LNCaP clone FGC (cell line): ENCODE measurements around the gene SYDE2.
A peak's percentile ranks its signal among the peaks of the same experiment; 100 is the strongest.

ENCODE experiments used
- DNase-seq: peaks from one replicate; pipeline ENCODE4 v3.0.0-alpha.2; 2011; ENCODE audit warnings: low read depth
- H3K4me3 ChIP-seq: 2 replicates; pipeline ENCODE4 v1.5.1; 2011; ENCODE audit warnings: mild to moderate bottlenecking, low read depth, low read length, control low read depth
- TF ChIP-seq, protein P1 (sequence below): IDR thresholded peaks from 2 replicates; pipeline ENCODE4 v1.5.1; 2012; ENCODE audit warnings: mild to moderate bottlenecking; ENCODE audit not compliant: control insufficient read depth, insufficient read depth; ENCODE audit errors: extremely low read depth

SYDE2 gene

DNA sequence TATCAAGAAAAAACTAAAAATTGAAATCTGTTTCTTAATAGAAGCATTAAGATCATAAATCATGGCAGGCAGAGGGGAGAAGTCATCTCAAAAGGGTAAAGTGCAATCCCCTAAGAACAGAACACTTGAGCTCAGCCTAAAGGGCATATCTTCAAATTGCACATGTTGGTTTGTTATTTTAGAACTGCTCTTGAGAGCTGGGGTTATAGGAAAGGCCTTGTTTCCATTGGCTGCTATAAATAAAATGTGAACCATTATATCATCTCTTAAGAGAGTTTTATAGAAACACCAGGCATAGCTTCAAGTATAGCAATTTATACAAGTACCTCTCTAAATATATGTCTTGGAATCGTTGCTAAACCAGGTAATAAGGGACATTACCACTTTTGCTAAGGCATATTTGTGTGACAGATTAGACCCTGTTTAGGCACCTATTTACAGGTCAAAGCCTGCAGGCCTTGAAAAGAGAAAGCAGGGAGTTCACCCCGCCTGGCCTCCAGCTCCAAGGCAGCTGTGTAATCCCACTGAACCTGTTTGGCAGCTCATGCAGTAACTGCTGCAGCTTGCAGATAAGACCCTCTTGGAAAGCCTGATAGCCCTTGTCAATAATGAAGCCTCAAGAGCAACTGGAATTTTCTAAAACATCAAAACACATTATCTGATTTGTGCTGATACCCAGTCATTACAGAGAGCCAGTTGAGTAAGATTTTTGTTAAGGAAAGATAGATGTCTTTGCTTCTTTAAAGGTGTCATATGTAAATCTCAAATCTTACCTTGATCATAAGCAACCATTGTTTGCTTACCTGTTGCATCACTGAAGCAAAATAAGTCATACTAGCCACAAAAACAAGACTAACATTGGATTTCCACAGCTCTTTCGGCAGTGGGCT lies 24.2 kb upstream of the SYDE2 start:
- TF ChIP-seq, protein P1, sequence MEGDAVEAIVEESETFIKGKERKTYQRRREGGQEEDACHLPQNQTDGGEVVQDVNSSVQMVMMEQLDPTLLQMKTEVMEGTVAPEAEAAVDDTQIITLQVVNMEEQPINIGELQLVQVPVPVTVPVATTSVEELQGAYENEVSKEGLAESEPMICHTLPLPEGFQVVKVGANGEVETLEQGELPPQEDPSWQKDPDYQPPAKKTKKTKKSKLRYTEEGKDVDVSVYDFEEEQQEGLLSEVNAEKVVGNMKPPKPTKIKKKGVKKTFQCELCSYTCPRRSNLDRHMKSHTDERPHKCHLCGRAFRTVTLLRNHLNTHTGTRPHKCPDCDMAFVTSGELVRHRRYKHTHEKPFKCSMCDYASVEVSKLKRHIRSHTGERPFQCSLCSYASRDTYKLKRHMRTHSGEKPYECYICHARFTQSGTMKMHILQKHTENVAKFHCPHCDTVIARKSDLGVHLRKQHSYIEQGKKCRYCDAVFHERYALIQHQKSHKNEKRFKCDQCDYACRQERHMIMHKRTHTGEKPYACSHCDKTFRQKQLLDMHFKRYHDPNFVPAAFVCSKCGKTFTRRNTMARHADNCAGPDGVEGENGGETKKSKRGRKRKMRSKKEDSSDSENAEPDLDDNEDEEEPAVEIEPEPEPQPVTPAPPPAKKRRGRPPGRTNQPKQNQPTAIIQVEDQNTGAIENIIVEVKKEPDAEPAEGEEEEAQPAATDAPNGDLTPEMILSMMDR, result no peak
- 0 out of 2 replicates have a peak overlapping the region, but pooled peaks have one; percentile 2 for H3K4me3 ChIP-seq
- peak; percentile 77 for DNase-seq

DNA sequence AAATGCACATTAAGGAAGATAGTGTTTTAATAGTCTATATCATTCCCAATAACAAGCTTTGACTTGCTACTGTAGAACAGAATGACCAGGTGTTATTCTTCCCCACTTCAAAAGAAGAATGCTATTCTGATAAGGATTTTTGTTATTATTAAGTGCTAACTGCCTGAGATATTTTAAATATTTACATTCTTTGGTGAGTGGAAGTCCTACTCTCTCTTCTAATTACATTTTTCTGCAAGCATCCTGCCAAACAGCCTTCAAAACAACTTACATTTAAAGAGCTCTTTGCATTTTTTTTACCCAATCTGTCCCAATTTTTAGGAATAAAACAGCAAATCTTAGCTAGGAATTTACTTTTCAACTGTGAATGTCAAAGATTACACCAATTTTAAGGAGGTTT lies 23.5 kb upstream of the SYDE2 start:
- DNase-seq, result no peak
- no peak overlapping the region for H3K4me3 ChIP-seq
- TF ChIP-seq, protein P1, result no peak

DNA sequence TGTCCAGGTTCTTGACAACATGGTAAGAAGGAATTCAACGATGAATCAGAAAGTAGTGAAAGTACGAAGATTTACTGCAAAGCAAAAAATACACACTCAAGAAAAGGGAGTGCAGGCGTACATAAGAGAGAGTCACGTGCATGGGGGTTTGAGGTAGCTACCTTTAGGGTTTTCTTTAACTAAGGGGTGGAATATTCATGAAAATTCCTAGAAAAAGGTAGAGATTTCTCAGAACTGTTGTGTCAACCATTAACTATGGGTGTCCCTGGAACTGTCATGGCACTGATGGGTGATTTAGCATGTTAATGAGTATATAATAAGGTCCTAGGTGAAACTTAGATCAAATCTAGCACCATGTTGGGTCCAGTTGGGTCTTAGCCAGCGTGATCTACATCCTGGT lies 22.5 kb upstream of the SYDE2 start:
- TF ChIP-seq, protein P1, result no peak
- no peak for DNase-seq
- no peak overlapping the region for H3K4me3 ChIP-seq

DNA sequence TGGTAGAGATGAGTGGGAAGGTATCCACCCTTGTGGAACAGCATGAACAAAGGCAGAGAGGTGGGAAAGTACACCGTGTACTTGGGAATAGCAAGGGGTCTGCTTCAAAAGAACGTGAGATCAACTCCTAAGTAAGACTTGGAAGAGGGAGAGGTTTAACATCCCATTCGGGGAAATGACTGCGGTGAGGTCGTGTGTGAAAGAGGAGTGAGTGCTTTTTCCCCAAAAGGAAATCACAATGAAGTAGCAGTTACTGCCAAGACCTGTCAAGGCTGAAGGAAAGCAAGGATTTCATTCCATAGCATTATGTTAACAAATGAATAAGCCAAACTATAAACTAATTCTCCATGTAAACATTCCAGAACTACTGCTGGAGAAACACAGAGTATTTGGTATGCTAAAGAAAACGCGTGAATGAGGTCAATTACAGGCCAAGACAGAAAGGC lies 20.0 kb upstream of the SYDE2 start:
- H3K4me3 ChIP-seq, result no peak overlapping the region
- no peak for DNase-seq
- TF ChIP-seq, protein P1, result no peak

DNA sequence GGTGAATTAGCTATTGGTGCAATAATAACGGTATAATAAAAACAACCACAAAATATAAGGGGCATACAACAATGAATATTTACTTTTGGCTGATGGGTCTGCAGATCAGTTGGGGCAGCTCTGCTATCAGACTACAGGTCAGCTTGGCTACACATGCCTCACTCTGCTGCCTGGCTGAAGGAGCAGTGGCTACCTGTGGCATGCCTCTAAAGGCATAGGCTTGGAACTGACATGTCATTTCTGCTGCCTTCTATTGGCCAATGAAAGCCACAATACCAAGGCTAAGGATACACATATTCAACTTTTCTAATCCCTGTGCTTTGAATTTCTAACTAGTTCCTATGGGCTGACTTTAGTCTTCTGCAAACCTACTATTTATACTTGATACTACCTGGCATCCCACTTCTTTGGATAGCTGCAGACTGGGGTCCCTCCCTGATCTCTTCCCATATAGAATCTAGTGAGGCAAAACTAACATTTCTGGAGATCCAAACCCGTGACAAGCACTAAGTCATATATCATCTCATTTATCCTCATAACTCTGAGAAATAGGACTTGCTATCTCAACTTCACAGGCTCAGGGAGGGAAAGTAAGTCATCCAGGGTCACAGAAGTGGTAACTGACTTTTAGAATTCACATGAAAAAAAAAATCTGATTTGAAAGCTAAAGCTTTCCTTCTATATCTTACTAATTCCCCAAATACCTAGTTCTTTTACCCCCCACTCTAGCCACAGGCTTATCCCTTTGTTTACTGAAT lies 19.2 kb upstream of the SYDE2 start:
- TF ChIP-seq, protein P1, result no peak
- no peak overlapping the region for H3K4me3 ChIP-seq
- no peak for DNase-seq

DNA sequence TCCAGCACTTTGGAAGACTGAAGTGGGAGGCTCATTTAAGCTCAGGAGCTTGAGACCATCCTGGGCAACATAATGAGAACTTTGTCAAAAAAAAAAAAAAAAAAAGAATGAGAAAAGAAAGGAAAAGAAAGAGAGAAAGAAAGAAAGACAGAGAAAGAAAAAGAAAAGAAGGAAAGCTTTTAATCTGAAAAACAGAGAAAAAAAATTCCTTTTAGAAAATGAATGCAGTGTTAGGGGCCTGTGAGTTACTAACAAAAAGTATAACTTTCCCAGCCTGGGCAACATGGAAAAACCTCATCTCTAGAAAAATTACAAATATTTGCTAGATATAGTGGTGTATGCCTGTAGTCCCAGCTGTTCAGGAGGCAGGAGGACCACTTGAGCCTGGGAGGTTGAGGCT lies 15.9 kb upstream of the SYDE2 start:
- TF ChIP-seq, protein P1, result no peak
- no peak for DNase-seq
- no peak overlapping the region for H3K4me3 ChIP-seq
